Mucosa of descending colon (tissue), 3 donors: ENCODE measurements around the gene FAM83E. TPM values are rescaled to one million over a fixed set of nuclear protein-coding genes. Genes with fewer than 3 reads are reported as not detected.
A peak's percentile ranks its signal among the peaks of the same experiment; 100 is the strongest.

Source experiments
- ATAC-seq: fragments of 200-7000 bp; cut with Tn5 transposase; one replicate; pipeline ENCODE4 v1.9.1; 2020; ENCODE audit warnings: mild to moderate bottlenecking, moderate library complexity
- DNase-seq, 3 donors: peaks; one replicate each; pipeline ENCODE4 v3.0.0-alpha.2; 2020
- H3K36me3 ChIP-seq: fragments of 200-600 bp; one replicate; pipeline ENCODE4 v1.8.0; 2021; ENCODE audit warnings: low read depth, mild to moderate bottlenecking
- H3K4me1 ChIP-seq: fragments of 200-600 bp; one replicate; pipeline ENCODE4 v1.8.0; 2021; ENCODE audit warnings: low read depth, mild to moderate bottlenecking
- H3K4me3 ChIP-seq: fragments of 200-600 bp; one replicate; pipeline ENCODE4 v1.8.0; 2021; ENCODE audit warnings: mild to moderate bottlenecking
- H3K9me3 ChIP-seq: fragments of 200-600 bp; one replicate; pipeline ENCODE4 v1.8.0; 2021; ENCODE audit warnings: mild to moderate bottlenecking
- intact Hi-C, 2 donors: fragments of 100-400 bp; cut with DNase I in 1 of 2; cut with micrococcal nuclease in 1 of 2; formaldehyde crosslinking; loops; one replicate each; pipeline versions ENCODE4 v1.11.0 to v1.11.1; 2022; cut with DNase I, micrococcal nuclease
- total RNA-seq, 3 donors: library from RNA; stranded (reverse); fragmentation: NEBNext Ultra II Directional in 2 of 3; extraction: Animal tissue kit (Norgen Biotek cat#: 25700) in 2 of 3; gene quantifications; one replicate each; pipeline versions ENCODE4 v1.2.1 to v1.2.4, GENCODE V29; 2021 to 2023
- TF ChIP-seq, protein P1 (sequence below): fragments of 200-600 bp; IDR thresholded peaks from one replicate; pipeline ENCODE4 v1.8.0; 2022; ENCODE audit warnings: antibody characterized with exemption, mild to moderate bottlenecking
- donor health status: DM: no; HTN: no; CAD: no; lungs with moderate emphysema.
- donor health status: DM: no; HTN: no; CAD: no.
- donor health status: DM: no; HTN: yes; CAD: no.

Gene FAM83E
- total RNA-seq, 3 donors from 2014 or later: 97.8 to 180 (median 175) TPM

DNA sequence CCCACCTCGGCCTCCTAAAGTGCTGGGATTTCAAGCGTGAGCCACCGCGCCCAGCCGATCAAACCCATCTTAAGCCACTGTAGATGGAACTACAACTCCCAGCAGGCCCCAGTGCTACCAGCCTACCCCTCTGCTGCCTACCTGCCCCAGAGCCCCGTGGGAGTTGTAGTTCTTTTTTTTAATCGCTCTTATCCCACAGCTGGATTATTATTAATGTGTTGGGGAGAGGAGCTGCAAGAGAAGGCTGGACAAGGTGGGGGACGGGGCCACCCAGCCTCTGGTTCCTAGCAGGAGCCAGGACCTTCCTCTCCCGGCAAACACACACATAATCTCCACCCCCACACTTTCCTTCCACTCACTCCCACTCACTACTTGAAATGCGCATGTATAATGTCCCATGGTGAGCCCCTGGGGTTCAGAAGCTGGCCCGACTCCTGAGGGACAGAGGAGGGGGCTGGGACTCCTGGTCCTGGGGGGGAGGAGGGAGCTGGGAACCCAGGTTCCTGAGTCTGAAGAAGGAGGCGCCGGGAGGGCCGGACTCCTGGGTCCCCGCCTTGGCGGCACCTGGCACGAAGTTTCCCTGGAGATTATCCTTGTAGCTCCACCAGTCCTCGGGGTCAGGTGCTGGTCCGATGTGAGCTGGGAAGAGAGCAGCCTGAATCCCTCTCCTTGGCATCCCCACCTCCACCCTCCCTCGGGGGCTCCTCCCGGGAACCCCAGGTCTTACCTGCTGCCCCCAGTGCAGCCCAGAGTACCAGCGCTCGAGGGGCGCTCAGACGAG, 30.2 kb upstream of the FAM83E start:
- ATAC-seq (peak; percentile 75), DNase-seq (peak; percentile 63 to 85 (median 77))
- no peak overlapping the region for H3K4me3 ChIP-seq
- H3K9me3 ChIP-seq: no peaks in the 10 kb centered on the region
- TF ChIP-seq, protein P1, sequence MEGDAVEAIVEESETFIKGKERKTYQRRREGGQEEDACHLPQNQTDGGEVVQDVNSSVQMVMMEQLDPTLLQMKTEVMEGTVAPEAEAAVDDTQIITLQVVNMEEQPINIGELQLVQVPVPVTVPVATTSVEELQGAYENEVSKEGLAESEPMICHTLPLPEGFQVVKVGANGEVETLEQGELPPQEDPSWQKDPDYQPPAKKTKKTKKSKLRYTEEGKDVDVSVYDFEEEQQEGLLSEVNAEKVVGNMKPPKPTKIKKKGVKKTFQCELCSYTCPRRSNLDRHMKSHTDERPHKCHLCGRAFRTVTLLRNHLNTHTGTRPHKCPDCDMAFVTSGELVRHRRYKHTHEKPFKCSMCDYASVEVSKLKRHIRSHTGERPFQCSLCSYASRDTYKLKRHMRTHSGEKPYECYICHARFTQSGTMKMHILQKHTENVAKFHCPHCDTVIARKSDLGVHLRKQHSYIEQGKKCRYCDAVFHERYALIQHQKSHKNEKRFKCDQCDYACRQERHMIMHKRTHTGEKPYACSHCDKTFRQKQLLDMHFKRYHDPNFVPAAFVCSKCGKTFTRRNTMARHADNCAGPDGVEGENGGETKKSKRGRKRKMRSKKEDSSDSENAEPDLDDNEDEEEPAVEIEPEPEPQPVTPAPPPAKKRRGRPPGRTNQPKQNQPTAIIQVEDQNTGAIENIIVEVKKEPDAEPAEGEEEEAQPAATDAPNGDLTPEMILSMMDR: no peak
- H3K36me3 ChIP-seq: no peaks in the 10 kb centered on the region
- peaks cover 10% of the 10 kb centered on the region for H3K4me1 ChIP-seq
- intact Hi-C loops: no loop called here

DNA sequence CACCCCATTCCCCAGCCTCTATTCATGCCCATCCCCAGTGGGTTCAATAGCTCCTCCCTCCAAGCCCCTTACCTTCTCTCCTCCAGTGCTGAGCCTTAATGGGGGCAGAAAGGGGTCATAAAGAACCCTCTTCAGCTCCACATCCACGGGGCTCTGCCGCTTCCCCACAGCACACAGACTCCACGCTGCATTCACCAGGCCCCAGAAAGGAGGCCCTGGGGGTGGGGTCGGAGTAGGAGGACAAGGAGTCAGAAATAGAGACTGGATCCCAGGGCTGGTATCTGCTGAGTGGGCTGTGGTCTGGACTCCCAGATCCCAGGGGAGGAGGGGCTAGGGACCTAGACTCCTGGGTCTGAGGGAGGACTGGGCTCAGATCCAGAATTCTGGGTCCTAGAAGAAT, 29.5 kb upstream of the FAM83E start:
- TF ChIP-seq, protein P1: no peak
- Histone ChIP-seq H3K36me3 (no peaks in the 10 kb centered on the region), H3K4me1 (peaks cover 8% of the 10 kb centered on the region), H3K9me3 (no peaks in the 10 kb centered on the region), H3K4me3 (no peak overlapping the region)
- intact Hi-C loops: no loop called here
- DNase-seq (no peak), ATAC-seq (no peak)

DNA sequence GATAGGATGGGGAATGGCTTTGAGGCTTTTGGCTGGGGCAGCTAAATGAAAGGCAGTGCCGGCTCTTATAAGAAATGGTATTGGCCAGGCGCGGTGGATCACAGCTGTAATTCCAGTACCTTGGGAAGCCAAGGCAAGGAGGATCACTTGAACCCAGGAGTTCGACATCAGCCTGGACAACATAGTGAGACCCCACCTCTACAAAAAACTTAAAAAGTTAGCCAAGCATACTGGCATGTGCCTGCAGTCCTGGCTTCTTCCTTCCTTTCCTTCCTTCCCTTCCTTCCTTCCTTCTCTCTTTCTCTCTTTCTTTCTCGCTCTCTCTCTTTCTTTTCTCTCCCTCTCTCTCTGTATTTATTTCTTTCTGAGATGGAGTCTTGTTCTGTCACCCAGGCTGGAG, 28.0 kb upstream of the FAM83E start:
- TF ChIP-seq, protein P1: no peak
- H3K9me3 ChIP-seq: no peaks in the 10 kb centered on the region
- no peak overlapping the region for H3K4me3 ChIP-seq
- DNase-seq (no peak), ATAC-seq (no peak)
- intact Hi-C loops: no loop called here
- H3K36me3 ChIP-seq: no peaks in the 10 kb centered on the region
- peaks cover 12% of the 10 kb centered on the region for H3K4me1 ChIP-seq

DNA sequence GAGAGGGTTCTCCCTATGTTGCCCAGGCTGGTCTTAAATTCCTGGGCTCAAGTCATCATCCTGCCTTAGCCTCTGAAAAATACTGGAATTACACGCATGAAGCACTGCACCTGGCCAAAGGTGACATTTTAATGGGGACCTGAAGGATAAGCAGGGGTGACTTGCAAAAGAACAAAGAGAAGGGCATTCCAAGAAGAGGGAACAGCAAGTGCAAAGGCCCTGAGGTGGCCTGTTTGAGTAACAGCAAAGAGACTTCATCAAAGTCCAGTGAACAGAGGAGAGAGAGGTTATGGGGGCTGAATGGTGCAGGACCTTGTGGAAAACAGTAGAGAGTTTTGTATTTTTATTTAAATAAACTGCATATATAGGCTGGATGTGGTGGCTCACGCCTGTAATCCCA, 27.0 kb upstream of the FAM83E start:
- intact Hi-C loops: no loop called here
- H3K4me3 ChIP-seq: no peak overlapping the region
- no peaks in the 10 kb centered on the region for H3K9me3 ChIP-seq
- TF ChIP-seq, protein P1: no peak
- no peaks in the 10 kb centered on the region for H3K36me3 ChIP-seq
- no peak for ATAC-seq
- DNase-seq: no peak
- H3K4me1 ChIP-seq: peaks cover 16% of the 10 kb centered on the region

DNA sequence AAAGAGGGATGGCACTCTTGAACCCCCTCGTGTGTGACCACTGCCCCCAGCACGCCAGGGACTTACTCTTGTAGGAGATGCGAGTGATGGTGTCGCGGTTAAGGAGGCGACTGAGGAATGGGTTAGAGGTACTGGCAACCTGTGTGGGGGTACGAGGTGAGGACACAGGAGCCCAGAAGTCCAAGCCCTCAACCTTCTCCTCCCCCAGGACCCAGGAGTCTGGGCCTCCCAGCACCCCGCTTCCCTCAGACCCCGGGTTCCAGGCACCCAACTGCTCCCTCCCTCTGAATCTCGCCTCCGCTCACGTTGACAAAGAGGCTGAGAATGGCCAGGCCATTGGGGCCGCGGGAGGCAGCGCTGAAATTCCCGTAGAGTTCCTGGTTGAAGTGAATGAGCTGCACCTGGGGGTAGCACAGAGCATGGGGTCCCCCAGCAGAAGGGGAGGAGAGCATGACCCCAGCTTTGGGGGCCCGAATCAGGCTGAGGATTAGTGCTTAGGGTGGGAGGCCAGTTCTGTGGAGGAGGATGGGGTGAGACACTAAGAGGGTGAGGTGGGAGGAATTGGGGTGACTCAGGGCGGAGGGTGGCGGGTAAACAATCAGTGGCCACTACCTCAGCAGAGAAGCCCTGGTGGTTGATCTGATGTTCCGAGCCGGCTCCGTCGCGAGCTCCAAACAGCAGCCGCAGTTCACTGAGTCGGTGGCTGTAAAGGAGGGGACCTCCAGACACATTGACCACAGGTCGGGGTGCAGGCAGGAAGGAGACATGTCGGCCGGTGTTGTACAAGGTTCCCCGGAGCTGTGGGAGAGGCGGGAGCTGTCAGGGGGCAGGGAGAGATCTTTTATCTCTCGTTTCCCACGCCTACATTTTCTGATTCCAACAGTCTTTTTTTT, 24.9 kb upstream of the FAM83E start:
- H3K4me1 ChIP-seq: peaks cover 13% of the 10 kb centered on the region
- intact Hi-C loops: no loop called here
- DNase-seq: peak in 1 of 3 donors; percentile 47

More for the DNA sequence above, 24.9 kb upstream of the FAM83E start:
- TF ChIP-seq, protein P1: no peak
- ATAC-seq: no peak
- Histone ChIP-seq H3K36me3 (no peaks in the 10 kb centered on the region), H3K9me3 (no peaks in the 10 kb centered on the region), H3K4me3 (no peak overlapping the region)
